A673 (cell line): ENCODE data around the gene PPP1R7.

Experiments used
- CTCF ChIP-seq: fragments of 300-800, 200-600 bp; sonication (generic); conservative IDR thresholded peaks from 2 replicates; pipeline ENCODE4 v1.5.1; 2017; ENCODE audit warnings: low read depth, mild to moderate bottlenecking, antibody characterized with exemption, low read length, moderate library complexity, mixed read lengths
- EZH2 ChIP-seq: fragments of 200-600 bp; sonication (generic); IDR thresholded peaks from 2 replicates; pipeline ENCODE4 v1.6.1; 2017; ENCODE audit warnings: borderline replicate concordance, low read depth, mild to moderate bottlenecking, mixed read lengths, antibody characterized with exemption, low read length; ENCODE audit not compliant: poor library complexity, severe bottlenecking

- TF ChIP-seq CTCF (no peak), EZH2 (no peak)
These were observed 54.8 kb downstream of the PPP1R7 start for GRCh38 chr2:241205086-241205485.
